ENCODE data around the gene NKIRAS1.
"Not testable (repeated sequence)": the region's sequence is repeated elsewhere in the genome, so short reads cannot be mapped to it uniquely, and the experiment has no call there.

Gene NKIRAS1

GRCh38 chr3:23938688-23939087, 21.9 kb upstream of the NKIRAS1 start:
- no peak for DNase-seq

- DNase-seq = no peak
These were observed 20.5 kb upstream of the NKIRAS1 start for GRCh38 chr3:23937296-23937695.

- DNase-seq = no peak
These were observed 17.5 kb upstream of the NKIRAS1 start for GRCh38 chr3:23934253-23934652.

GRCh38 chr3:23932571-23932970, 15.8 kb upstream of the NKIRAS1 start:
- DNase-seq = no peak

- no peak for DNase-seq
These were observed 14.8 kb upstream of the NKIRAS1 start for GRCh38 chr3:23931597-23931996.

GRCh38 chr3:23928524-23928923, 11.7 kb upstream of the NKIRAS1 start:
- DNase-seq = no peak

GRCh38 chr3:23926736-23927135, 9.9 kb upstream of the NKIRAS1 start:
- no peak for DNase-seq

GRCh38 chr3:23926246-23926645, 9.5 kb upstream of the NKIRAS1 start:
- no peak for DNase-seq

GRCh38 chr3:23923786-23924185, 7.0 kb upstream of the NKIRAS1 start:
- DNase-seq = no peak

GRCh38 chr3:23921052-23921511, 4.3 kb upstream of the NKIRAS1 start:
- DNase-seq = no peak

GRCh38 chr3:23920151-23920655, 3.4 kb upstream of the NKIRAS1 start:
- no peak for DNase-seq

GRCh38 chr3:23919628-23920027, 2.8 kb upstream of the NKIRAS1 start:
- DNase-seq = no peak

- not testable (repeated sequence) for DNase-seq
These were observed 1.5 kb upstream of the NKIRAS1 start for GRCh38 chr3:23918331-23918730.

- DNase-seq = not testable (repeated sequence)
These were observed 1.0 kb upstream of the NKIRAS1 start for GRCh38 chr3:23917679-23918303.

- no peak for DNase-seq
These were observed 471 bp downstream of the NKIRAS1 start for GRCh38 chr3:23916152-23916885.

- DNase-seq = no peak
These were observed 1.2 kb downstream of the NKIRAS1 start for GRCh38 chr3:23915537-23916108.

GRCh38 chr3:23913873-23914743, 2.7 kb downstream of the NKIRAS1 start:
- DNase-seq = no peak

- DNase-seq = no peak
These were observed 3.6 kb downstream of the NKIRAS1 start for GRCh38 chr3:23913182-23913581.

GRCh38 chr3:23912335-23912734, 4.5 kb downstream of the NKIRAS1 start:
- DNase-seq = not testable (repeated sequence)

GRCh38 chr3:23911397-23911796, 5.4 kb downstream of the NKIRAS1 start:
- DNase-seq = no peak

- no peak for DNase-seq
These were observed 7.4 kb downstream of the NKIRAS1 start for GRCh38 chr3:23909341-23909740.

- DNase-seq = no peak
These were observed 12.2 kb downstream of the NKIRAS1 start for GRCh38 chr3:23904545-23904944.

- DNase-seq = no peak
These were observed 16.0 kb downstream of the NKIRAS1 start for GRCh38 chr3:23900744-23901143.

Measured in CD4-positive, alpha-beta T cell treated with Interleukin-15 for 1 hour (primary cell).